OCI-LY3 (cell line): ENCODE results near the gene ZNF775.

Experiments
- H2AFZ ChIP-seq: fragments of 200-600, 300-600 bp; shearing (Covaris generic); 2 replicates; pipeline ENCODE4 v1.6.0; 2014; ENCODE audit warnings: antibody characterized with exemption, low read depth, low read length
- H3K27ac ChIP-seq: fragments of 200-600, 300-600 bp; sonication (generic); 2 replicates; pipeline ENCODE4 v1.5.1; 2014; ENCODE audit warnings: mild to moderate bottlenecking, low read length, moderate library complexity, mixed read lengths
- H3K27me3 ChIP-seq: fragments of 200-600, 300-600 bp; sonication (generic); 2 replicates; pipeline ENCODE4 v1.6.1; 2014; ENCODE audit warnings: low read depth, low read length, mixed read lengths
- H3K36me3 ChIP-seq: fragments of 200-600, 300-600 bp; sonication (generic); replicated peaks from 2 replicates; pipeline ENCODE3; 2014; ENCODE audit warnings: low read depth, low read length, mixed read lengths
- H3K4me1 ChIP-seq: fragments of 300-600, 200-600 bp; sonication (generic); 2 replicates; pipeline ENCODE4 v1.6.1; 2014; ENCODE audit warnings: low read length, mixed read lengths
- H3K4me2 ChIP-seq: fragments of 200-600, 300-600 bp; sonication (generic); 2 replicates; pipeline ENCODE4 v1.6.1; 2014; ENCODE audit warnings: low read length, mixed read lengths
- H3K4me3 ChIP-seq: fragments of 300-600, 200-600 bp; sonication (generic); 2 replicates; pipeline ENCODE4 v1.5.1; 2014; ENCODE audit warnings: antibody characterized with exemption, mild to moderate bottlenecking, low read length, moderate library complexity
- H3K79me2 ChIP-seq: fragments of 300-600, 200-600 bp; shearing (Covaris generic); 2 replicates; pipeline ENCODE4 v1.6.1; 2014; ENCODE audit warnings: mild to moderate bottlenecking, low read length, mixed read lengths
- H3K9ac ChIP-seq: fragments of 300-600, 200-600 bp; shearing (Covaris generic); 2 replicates; pipeline ENCODE4 v1.6.0; 2014; ENCODE audit warnings: mild to moderate bottlenecking, low read length, moderate library complexity
- H3K9me3 ChIP-seq: fragments of 200-600, 300-600 bp; shearing (Covaris generic); 2 replicates; pipeline ENCODE4 v1.6.1; 2014; ENCODE audit warnings: low read length, mixed read lengths; ENCODE audit not compliant: insufficient read depth
- H4K20me1 ChIP-seq: fragments of 200-600, 300-600 bp; sonication (generic); 2 replicates; pipeline ENCODE4 v1.6.1; 2016; ENCODE audit warnings: low read length, mixed read lengths; ENCODE audit not compliant: insufficient read depth
- EZH2phosphoT487 ChIP-seq: fragments of 200-600 bp; shearing (Covaris generic); IDR thresholded peaks from 2 replicates; pipeline ENCODE4 v1.6.1; 2018; ENCODE audit warnings: antibody characterized with exemption, mixed run types, low read depth
- TF ChIP-seq, protein P1 (sequence below): fragments of 200-600, 300-600 bp; sonication (generic); IDR thresholded peaks from 2 replicates; pipeline ENCODE4 v1.5.1; 2014; ENCODE audit warnings: antibody characterized with exemption, low read length, low read depth

Gene ZNF775

DNA sequence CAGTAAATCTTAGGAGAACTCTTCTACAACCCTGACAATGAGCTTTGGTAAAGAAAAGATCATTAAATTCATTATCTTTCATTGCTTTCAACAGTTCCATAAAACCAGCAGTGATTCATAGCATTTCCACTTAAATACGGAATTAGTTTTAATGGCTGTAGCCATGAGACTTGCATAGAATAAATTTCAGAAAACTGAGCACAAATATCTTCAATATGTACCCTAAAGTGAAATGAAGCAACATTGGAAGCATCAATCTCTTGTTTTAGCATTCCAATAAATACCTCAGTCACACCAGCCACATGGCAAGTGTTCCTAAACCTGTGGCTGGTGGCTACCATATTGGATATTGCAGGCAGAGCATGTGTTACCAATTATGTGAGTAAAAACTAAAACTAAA, 34.1 kb upstream of the ZNF775 start:
- TF ChIP-seq, protein P1, sequence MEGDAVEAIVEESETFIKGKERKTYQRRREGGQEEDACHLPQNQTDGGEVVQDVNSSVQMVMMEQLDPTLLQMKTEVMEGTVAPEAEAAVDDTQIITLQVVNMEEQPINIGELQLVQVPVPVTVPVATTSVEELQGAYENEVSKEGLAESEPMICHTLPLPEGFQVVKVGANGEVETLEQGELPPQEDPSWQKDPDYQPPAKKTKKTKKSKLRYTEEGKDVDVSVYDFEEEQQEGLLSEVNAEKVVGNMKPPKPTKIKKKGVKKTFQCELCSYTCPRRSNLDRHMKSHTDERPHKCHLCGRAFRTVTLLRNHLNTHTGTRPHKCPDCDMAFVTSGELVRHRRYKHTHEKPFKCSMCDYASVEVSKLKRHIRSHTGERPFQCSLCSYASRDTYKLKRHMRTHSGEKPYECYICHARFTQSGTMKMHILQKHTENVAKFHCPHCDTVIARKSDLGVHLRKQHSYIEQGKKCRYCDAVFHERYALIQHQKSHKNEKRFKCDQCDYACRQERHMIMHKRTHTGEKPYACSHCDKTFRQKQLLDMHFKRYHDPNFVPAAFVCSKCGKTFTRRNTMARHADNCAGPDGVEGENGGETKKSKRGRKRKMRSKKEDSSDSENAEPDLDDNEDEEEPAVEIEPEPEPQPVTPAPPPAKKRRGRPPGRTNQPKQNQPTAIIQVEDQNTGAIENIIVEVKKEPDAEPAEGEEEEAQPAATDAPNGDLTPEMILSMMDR = no peak
- TF ChIP-seq EZH2phosphoT487 = no peak
- Histone ChIP-seq H3K4me1 (0 out of 2 replicates have a peak, but pooled peaks cover 5% of the 10 kb centered on the region), H3K27me3 (no peaks in the 10 kb centered on the region), H3K36me3 (peaks cover 8% of the 10 kb centered on the region), H4K20me1 (no peaks in the 10 kb centered on the region), H3K9ac (no peak overlapping the region), H3K79me2 (no peaks in the 10 kb centered on the region), H3K4me3 (no peak overlapping the region), H3K9me3 (peaks cover 11% of the 10 kb centered on the region), H3K4me2 (no peak overlapping the region), H3K27ac (no peak overlapping the region), H2AFZ (no peak overlapping the region)

DNA sequence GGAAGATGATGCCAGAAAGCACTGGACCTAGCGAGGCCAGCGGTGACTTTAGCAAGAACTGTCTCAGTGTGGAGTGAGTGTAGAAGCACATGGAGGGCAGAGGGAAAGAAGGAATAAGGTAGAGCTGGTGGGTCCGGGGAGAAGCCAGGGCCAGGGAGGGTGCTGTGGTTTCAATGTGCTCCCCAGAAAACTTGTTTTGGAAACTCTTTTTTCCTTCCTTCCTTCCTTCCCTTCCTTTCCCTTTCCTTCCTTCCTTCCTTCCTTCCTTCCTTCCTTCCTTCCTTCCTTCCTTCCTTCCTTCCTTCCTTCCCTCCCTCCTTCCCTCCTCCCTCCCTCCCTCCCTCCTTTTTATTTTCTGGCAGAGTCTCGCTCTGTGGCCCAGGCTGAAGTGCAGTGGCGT, 32.2 kb upstream of the ZNF775 start:
- no peak overlapping the region for H3K9ac ChIP-seq
- H3K36me3 ChIP-seq = peaks cover 8% of the 10 kb centered on the region
- no peaks in the 10 kb centered on the region for H3K79me2 ChIP-seq
- H3K4me1 ChIP-seq = 0 out of 2 replicates have a peak, but pooled peaks cover 5% of the 10 kb centered on the region
- no peak overlapping the region for H3K27ac ChIP-seq
- no peak for TF ChIP-seq EZH2phosphoT487
- TF ChIP-seq, protein P1 = no peak
- H2AFZ ChIP-seq = no peak overlapping the region
- no peaks in the 10 kb centered on the region for H4K20me1 ChIP-seq
- H3K27me3 ChIP-seq = no peaks in the 10 kb centered on the region
- H3K9me3 ChIP-seq = peaks cover 11% of the 10 kb centered on the region
- H3K4me2 ChIP-seq = no peak overlapping the region
- no peak overlapping the region for H3K4me3 ChIP-seq

DNA sequence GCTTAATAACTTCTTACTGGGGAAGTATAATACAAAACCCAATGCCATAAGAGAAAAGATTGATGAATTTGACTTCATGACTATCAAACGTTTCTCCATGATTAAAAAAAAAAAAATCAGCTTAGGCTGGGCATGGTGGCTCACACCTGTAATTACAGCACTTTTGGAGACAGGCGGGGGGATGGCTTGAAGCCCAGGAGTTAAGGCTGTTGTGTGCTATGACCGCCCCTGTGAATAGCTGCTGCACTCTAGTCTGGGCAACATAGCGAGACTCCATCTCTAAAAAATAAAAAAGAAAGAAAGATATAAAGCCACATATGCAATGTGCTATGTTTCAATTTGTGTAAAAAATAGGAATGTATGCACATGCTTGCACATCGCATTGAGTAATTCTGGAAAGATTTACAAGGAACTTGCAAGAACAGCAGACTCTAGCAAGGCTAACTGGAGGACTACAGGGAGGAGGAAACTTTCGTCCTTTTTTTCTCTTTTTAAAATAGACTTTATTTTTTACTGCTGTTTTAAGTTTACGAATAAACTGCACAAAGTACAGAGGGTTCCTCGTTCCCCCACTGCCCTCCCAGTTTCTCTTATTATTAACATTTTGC, 27.4 kb upstream of the ZNF775 start:
- Histone ChIP-seq H3K27me3 (no peaks in the 10 kb centered on the region), H3K36me3 (no peaks in the 10 kb centered on the region), H4K20me1 (no peaks in the 10 kb centered on the region), H2AFZ (peak overlapping the region; percentile 68; the same call in 1 of the 2 replicates), H3K79me2 (no peaks in the 10 kb centered on the region), H3K4me3 (peak overlapping the region; percentile 57; the same call in 1 of the 2 replicates), H3K9me3 (no peaks in the 10 kb centered on the region), H3K27ac (no peak overlapping the region), H3K9ac (no peak overlapping the region), H3K4me2 (peak overlapping the region; percentile 52), H3K4me1 (peaks cover 25% of the 10 kb centered on the region)
- TF ChIP-seq EZH2phosphoT487 = no peak
- TF ChIP-seq, protein P1 = no peak

DNA sequence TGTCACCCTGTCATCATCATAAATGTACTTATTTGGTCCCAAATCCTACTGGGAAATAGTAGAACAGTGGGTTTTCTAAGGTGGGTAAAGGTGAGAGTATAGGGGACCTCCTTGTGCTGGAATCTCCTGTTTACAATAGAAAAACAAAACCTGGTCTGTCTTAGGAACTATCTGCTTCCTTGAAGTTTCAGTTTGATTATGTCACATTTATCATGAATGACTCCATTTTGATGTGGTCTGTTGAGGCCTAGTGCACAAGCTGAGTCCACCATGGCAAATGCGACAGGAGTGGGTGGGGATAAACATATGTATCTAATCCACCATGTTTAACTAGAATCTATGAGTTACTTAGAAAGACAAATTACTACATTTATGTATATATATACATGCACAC, 23.5 kb upstream of the ZNF775 start:
- no peak overlapping the region for H3K4me2 ChIP-seq
- TF ChIP-seq EZH2phosphoT487 = no peak
- TF ChIP-seq, protein P1 = no peak
- H3K36me3 ChIP-seq = no peaks in the 10 kb centered on the region
- H3K9me3 ChIP-seq = no peaks in the 10 kb centered on the region
- H4K20me1 ChIP-seq = no peaks in the 10 kb centered on the region
- no peaks in the 10 kb centered on the region for H3K27me3 ChIP-seq
- peaks cover 54% of the 10 kb centered on the region for H3K4me1 ChIP-seq
- no peak overlapping the region for H3K4me3 ChIP-seq
- peak overlapping the region; percentile 93 for H2AFZ ChIP-seq
- H3K9ac ChIP-seq = no peak overlapping the region
- H3K79me2 ChIP-seq = no peaks in the 10 kb centered on the region
- H3K27ac ChIP-seq = no peak overlapping the region
